Heart right ventricle (tissue), 16 donors: Measurements from ENCODE around the gene NT5M. TPM values are rescaled to one million over a fixed set of nuclear protein-coding genes. Genes with fewer than 3 reads are reported as not detected.
"Not testable (repeated sequence)": the region's sequence is repeated elsewhere in the genome, so short reads cannot be mapped to it uniquely, and the experiment has no call there.

Source experiments
- ATAC-seq, 8 donors: fragments of 200-7000 bp; cut with Tn5 transposase; one replicate each; pipeline ENCODE4 v1.9.1; 2020; ENCODE audit warnings: mild to moderate bottlenecking in 8 of 8, moderate library complexity in 8 of 8, moderate number of reproducible peaks in 1 of 8
- DNase-seq, 2 donors: peaks; one replicate each; pipeline ENCODE4 v3.0.0-alpha.2; 2020
- H3K27ac ChIP-seq, 10 donors: fragments of 200-600 bp; sonication (generic) in 2 of 10; one replicate each; pipeline versions ENCODE4 v1.5.0 to v1.8.0; 2020 to 2022; ENCODE audit warnings: mild to moderate bottlenecking in 3 of 10
- H3K27me3 ChIP-seq, 7 donors: fragments of 200-600 bp; one replicate each; pipeline ENCODE4 v1.8.0; 2021 to 2022; ENCODE audit warnings: mild to moderate bottlenecking in 2 of 7
- H3K36me3 ChIP-seq, 9 donors: fragments of 200-600 bp; sonication (generic) in 1 of 9; one replicate each; pipeline versions ENCODE4 v1.5.0 to v1.8.0; 2020 to 2022; ENCODE audit warnings: mild to moderate bottlenecking in 2 of 9
- H3K4me1 ChIP-seq, 9 donors: fragments of 200-600 bp; sonication (generic) in 1 of 9; one replicate each; pipeline versions ENCODE4 v1.5.0 to v1.8.0; 2020 to 2022; ENCODE audit warnings: mild to moderate bottlenecking in 4 of 9
- H3K4me3 ChIP-seq, 10 donors: fragments of 200-600 bp; sonication (generic) in 2 of 10; one replicate each; pipeline versions ENCODE4 v1.5.0 to v1.8.0; 2020 to 2022; ENCODE audit warnings: mild to moderate bottlenecking in 7 of 10, moderate library complexity in 2 of 10
- H3K9me3 ChIP-seq, 11 donors: fragments of 200-600 bp in 10 of 11; sonication (generic) in 2 of 11; one replicate each; pipeline versions ENCODE4 v1.5.0 to v1.8.0; 2013 to 2022; ENCODE audit warnings: mild to moderate bottlenecking in 2 of 11, control low read depth in 1 of 11, moderate library complexity in 1 of 11
- WGBS, 2 donors: extraction: QIAGEN DNeasy Blood & Tissue Kit; methylation state at CpG; one replicate each; pipeline ENCODE4 v1.1.7; 2013; ENCODE audit warnings: inconsistent platforms in 1 of 2; 5-methylcytosine and 5-hydroxymethylcytosine counted together
- intact Hi-C, 10 donors: fragments of 100-400 bp; cut with DNase I; formaldehyde crosslinking; loops; one replicate each; pipeline versions ENCODE4 v1.11.1 to v1.14.2; 2022
- polyA plus RNA-seq, 2 donors: library from polyadenylated mRNA; stranded (reverse); fragments of 200-250 nt; gene quantifications; one replicate each; pipeline ENCODE4 v1.2.3, GENCODE V29; 2013
- total RNA-seq, 10 donors: library from RNA; stranded (reverse); fragmentation: NEBNext Ultra II Directional in 3 of 10; extraction: Animal tissue kit (Norgen Biotek cat#: 25700) in 3 of 10; gene quantifications; one replicate each; pipeline versions ENCODE4 v1.2.1 to v1.2.4, GENCODE V29; 2021 to 2023
- TF ChIP-seq, protein P1 (sequence below), 9 donors: fragments of 200-600 bp; sonication (generic) in 2 of 9; IDR thresholded peaks; one replicate each; pipeline versions ENCODE4 v1.5.0 to v1.8.0; 2021 to 2022; ENCODE audit warnings: antibody characterized with exemption in 9 of 9, mild to moderate bottlenecking in 5 of 9, moderate library complexity in 1 of 9
- donor health status: Arrhythmogenic right ventricular cardiomyopathy.
- donor health status: ischemic (EF 13 %, LVEDD 7.1; RV severe dilation, severe dysfunction).
- donor health status: healthy with polysubstance abuse.
- donor health status: DM: no; HTN: yes; CAD: no.
- donor health status: DM: no; HTN: no; CAD: no.
- donor health status: ischemic (EF 25% LVEDD 6.9; RV normal size, moderate dysfunction).
- donor health status: ischemic (EF 25% LVEDD 5.7; RV mildly dilated, moderate dysfunction).
- donor health status: healthy.
- donor health status: DM: yes; HTN: yes; CAD: no.
- donor health status: Ischemic cardiomyopathy.
- donor health status: ischemic (EF 35%, LVEDD 5.7; RV mildly dilated, moderate dysfunction).
- donor health status: nonischemic (EF 11% LVEDD 7.7; RV severe dilation, severe dysfunction).
- donor health status: DM: yes; HTN: yes; CAD: no.
- donor health status: PGD.
- donor health status: ischemic (EF 29% LVEDD 5.4; RV normal size, mild dysfunction).
- donor health status: nonischemic (EF 23%, LVEDD 6.1; RV moderate dilation, normal function).

Gene NT5M
- total and polyA plus RNA-seq, 12 donors: 4.9 to 15.8 (median 9.8) TPM

DNA sequence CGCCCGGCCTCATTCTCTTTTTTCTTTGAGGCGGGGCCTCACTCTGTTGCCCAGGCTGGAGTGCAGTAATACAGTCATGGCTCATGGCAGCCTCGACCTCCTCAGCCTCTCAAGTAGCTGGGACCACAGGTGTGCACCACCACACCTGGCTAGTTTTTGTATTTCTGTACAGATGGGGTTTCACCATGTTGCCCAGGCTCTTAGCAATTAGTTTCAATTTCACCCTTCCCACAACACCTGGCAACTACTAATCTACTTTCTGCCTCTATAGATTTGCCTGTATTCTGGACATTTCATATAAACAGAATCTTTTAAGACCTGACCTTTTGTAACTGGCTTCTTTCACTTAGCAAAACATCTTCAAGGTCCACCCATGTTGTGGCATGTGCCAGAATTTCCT, 8.0 kb upstream of the NT5M start:
- H3K27ac ChIP-seq: no peak overlapping the region
- H3K4me3 ChIP-seq: no peak overlapping the region
- H3K36me3 ChIP-seq: no peaks in the 10 kb centered on the region
- peaks cover 0 to under 1% (median 0%) of the 10 kb centered on the region in 9 donors for H3K4me1 ChIP-seq
- no peaks in the 10 kb centered on the region for H3K27me3 ChIP-seq
- DNase-seq (no peak), ATAC-seq (no peak)
- 92 to 95% methylated on average over 4 of the region's 4 CpGs for WGBS, 2 donors
- no peaks in the 10 kb centered on the region for H3K9me3 ChIP-seq
- TF ChIP-seq, protein P1, sequence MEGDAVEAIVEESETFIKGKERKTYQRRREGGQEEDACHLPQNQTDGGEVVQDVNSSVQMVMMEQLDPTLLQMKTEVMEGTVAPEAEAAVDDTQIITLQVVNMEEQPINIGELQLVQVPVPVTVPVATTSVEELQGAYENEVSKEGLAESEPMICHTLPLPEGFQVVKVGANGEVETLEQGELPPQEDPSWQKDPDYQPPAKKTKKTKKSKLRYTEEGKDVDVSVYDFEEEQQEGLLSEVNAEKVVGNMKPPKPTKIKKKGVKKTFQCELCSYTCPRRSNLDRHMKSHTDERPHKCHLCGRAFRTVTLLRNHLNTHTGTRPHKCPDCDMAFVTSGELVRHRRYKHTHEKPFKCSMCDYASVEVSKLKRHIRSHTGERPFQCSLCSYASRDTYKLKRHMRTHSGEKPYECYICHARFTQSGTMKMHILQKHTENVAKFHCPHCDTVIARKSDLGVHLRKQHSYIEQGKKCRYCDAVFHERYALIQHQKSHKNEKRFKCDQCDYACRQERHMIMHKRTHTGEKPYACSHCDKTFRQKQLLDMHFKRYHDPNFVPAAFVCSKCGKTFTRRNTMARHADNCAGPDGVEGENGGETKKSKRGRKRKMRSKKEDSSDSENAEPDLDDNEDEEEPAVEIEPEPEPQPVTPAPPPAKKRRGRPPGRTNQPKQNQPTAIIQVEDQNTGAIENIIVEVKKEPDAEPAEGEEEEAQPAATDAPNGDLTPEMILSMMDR (IDR thresholded peaks at IDR 0.05): no peak
- intact Hi-C loops: no loop called here

DNA sequence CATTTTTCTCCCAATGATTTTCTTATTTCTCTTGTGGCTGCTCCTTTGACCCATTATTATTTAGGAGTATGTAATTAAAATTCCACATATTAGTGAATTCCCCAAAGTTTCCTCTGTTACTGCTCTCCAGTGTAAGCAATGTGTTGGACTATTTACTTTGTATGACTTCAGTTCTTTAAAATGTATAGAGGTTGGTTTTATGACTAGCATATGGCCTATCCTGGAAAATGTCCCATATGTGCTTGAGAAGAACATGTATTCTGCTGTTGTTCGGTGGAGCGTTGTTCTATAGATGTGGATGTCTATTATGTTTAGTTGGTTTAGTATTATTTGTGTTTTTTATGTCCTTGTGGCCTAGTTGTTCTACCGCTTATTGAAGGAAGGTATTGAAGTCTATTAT, 6.0 kb upstream of the NT5M start:
- DNase-seq (no peak), ATAC-seq (no peak)
- Histone ChIP-seq H3K9me3 (no peaks in the 10 kb centered on the region), H3K27ac (no peak overlapping the region), H3K36me3 (no peaks in the 10 kb centered on the region), H3K27me3 (no peaks in the 10 kb centered on the region), H3K4me1 (peaks cover 0 to 12% (median 9%) of the 10 kb centered on the region in 9 donors), H3K4me3 (no peak overlapping the region)
- TF ChIP-seq, protein P1 (IDR thresholded peaks at IDR 0.05): no peak
- 87 to 93% methylated on average over 3 of the region's 3 CpGs for WGBS, 2 donors
- intact Hi-C loops: no loop called here

DNA sequence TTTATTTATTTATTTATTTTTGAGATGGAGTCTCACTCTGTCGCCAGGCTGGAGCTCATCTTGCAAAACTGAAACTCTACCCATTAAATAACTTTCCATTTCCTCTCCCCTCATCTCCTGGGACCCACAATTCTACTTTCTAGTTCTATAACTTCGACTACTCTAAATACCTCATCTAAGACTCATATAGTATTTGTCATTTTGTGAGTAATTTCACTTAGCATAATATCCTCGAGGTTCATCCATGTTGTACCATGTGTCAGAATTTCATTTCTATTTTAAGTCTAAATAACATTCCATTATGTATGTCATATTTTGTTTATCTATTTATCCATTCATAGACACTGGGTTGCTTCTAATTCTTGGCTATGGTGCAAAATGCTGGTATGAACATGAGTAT, 5.1 kb upstream of the NT5M start:
- Histone ChIP-seq H3K4me1 (peaks cover 0 to 12% (median 9%) of the 10 kb centered on the region in 9 donors), H3K27me3 (no peaks in the 10 kb centered on the region), H3K4me3 (no peak overlapping the region), H3K9me3 (no peaks in the 10 kb centered on the region), H3K27ac (no peak overlapping the region), H3K36me3 (no peaks in the 10 kb centered on the region)
- DNase-seq: no peak
- intact Hi-C loops: no loop called here
- ATAC-seq: no peak
- 58 to 62% methylated on average over 3 of the region's 3 CpGs for WGBS, 2 donors
- TF ChIP-seq, protein P1 (IDR thresholded peaks at IDR 0.05): no peak

DNA sequence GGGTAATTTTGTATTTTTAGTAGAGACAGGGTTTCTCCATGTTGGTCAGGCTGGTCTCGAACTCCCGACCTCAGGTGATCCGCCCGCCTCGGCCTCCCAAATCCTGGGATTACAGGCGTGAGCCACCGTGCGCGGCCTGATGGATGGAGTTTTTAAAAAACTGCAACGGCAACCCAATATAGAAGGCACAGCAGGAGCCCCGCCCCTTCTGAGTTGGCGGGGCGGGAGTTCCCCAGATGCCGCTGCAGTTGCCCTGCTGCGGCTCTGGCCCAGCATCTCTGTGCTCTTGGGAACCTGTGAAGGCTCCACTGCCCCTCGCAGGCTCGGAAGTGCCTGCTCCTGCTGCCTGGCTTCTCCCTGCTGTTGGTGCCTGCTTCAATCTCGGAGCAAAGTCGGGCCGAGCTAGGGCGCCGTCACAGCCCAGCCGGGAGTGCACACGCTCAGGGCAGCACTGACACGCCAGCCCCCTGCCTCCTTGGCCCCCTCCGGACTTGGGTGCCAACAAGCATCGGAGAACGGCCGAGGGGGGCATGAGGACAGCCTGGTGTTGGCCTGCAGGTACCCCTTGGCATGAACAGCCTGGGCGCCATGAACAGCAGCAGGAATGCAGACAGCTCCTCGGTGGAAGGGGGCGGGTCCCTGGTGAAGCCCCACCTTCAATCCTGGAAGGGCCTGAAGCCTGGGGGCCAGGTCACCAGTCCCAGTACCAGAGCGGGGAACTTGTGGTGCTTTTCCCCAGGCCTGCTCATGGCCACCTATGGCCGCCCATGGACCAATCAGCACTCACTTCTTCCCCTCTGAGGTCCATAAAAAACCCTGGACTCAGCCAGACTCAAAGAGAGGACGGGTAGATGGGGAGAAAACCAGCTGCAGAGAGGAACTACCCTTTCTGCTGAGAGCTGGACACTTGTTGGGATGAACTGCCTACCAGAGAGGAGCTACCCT, 2.3 kb upstream of the NT5M start:
- peak overlapping the region in 4 of 10 donors; percentile 25 to 67 (median 48) for H3K27ac ChIP-seq
- intact Hi-C loops: loop anchor here in 3 of 10 donors (5.0 to 10.0 kb wide), 3 partner anchors 156 to 306 kb away; no protein-coding TSS in a partner anchor
- TF ChIP-seq, protein P1 (IDR thresholded peaks at IDR 0.05): no peak
- H3K27me3 ChIP-seq: no peaks in the 10 kb centered on the region
- no peaks in the 10 kb centered on the region for H3K36me3 ChIP-seq
- H3K9me3 ChIP-seq: no peaks in the 10 kb centered on the region
- peak; percentile 25 to 44 for DNase-seq
- WGBS, 2 donors: 11 to 14% methylated on average over 35 of the region's 35 CpGs
- H3K4me3 ChIP-seq: peak overlapping the region; percentile 14 to 54 (median 48)
- peak; percentile 40 to 63 (median 56) for ATAC-seq
- H3K4me1 ChIP-seq: peaks cover 0 to 34% (median 19%) of the 10 kb centered on the region in 9 donors

DNA sequence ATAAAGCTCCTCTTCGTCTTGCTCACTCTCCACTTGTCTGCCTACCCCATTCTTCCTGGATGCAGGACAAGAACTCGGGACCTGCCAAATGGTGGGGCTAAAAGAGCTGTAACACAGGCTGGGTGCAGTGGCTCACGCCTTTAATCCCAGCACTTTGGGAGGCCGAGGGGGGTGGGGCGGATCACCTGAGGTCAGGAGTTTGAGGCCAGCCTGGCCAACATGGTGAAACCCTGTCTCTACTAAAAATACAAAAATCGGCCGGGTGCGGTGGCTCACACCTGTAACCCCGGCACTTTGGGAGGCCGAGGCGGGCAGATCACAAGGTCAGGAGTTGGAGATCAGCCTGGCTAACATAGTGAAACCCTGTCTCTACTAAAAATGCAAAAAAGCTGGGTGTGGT, 1.5 kb upstream of the NT5M start:
- H3K4me3 ChIP-seq, H3K36me3 ChIP-seq, DNase-seq, H3K27ac ChIP-seq, ATAC-seq, H3K27me3 ChIP-seq, H3K9me3 ChIP-seq: not testable (repeated sequence)
- 97 to 99% methylated on average over 11 of the region's 11 CpGs for WGBS, 2 donors
- peaks cover 0 to 37% (median 19%) of the 10 kb centered on the region in 9 donors for H3K4me1 ChIP-seq
- intact Hi-C loops: loop anchor here in 3 of 10 donors (5.0 to 10.0 kb wide), 3 partner anchors 157 to 307 kb away; no protein-coding TSS in a partner anchor
